ENCODE results near the gene AMOTL2.
A peak's percentile ranks its signal among the peaks of the same experiment; 100 is the strongest.

The AMOTL2 gene

GRCh38 chr3:134374105-134374790 is at the start of gene AMOTL2:
Gene AMOTL2 (minus strand): TSS chr3:134374447. CDS start chr3:134371433, 3,014 bp downstream.
- DNase-seq = peak; percentile 98

DNA sequence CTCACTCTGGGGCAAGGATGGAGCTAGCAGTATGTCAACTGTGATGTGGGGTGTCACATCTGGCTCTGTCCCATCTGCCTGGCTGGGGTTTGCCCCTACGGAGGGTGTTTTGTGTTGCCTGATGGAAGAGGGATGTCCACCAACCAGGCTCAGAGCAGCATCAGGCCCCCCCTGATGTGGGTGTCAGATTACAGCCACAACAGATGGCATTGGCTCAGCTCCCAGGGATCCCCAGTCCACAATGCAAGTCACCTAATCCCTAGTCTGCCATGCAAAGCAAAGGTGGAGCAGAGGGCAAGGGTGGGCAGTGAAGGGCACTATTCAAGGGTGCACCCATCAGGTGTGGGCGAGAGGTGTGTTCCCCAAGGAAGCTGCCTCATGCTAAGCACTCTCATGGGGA is 48.9 kb upstream of the AMOTL2 start:
- peak; percentile 58 for DNase-seq

- no peak for DNase-seq
Measured at GRCh38 chr3:134419960-134420321, 45.7 kb upstream of the AMOTL2 start.

GRCh38 chr3:134419214-134419959 is 45.1 kb upstream of the AMOTL2 start:
- DNase-seq = no peak

DNA sequence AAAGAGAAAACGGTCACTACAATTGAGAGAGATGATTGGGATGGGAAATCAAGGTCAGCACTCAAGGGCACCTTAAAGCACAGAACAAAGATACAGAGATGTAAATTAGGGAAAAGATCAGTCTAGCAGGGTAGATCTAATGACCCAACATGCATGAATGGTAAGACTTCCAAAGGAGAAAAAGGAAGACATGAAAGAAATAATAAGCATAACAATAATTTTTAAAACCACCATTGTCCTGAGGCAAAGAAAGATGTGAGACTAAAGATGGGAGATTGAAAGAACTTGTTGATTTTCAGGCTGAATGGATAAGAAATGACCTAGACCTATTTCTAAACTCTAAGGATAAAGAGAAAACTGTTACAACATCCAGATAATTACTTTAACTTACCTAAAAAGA is 34.8 kb upstream of the AMOTL2 start:
- no peak for DNase-seq

DNA sequence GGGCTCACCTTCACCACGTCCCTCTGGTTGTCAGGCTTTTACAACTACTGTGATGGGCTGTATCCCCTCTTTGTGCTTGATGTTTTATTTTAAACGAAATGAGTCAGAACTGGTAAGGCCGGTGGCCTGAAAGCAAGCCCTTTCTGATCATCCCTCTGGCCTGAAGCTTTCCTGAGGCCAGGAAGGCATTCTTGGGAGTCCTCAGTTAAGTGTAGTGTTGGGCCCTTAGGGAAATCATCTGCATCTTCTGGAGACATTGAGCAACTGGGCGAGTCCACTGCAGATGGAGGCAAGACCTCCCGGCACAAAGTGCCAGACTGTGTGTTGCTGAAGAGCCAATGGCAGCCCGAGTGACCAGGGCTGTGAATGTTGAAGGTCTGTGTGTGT is 33.0 kb upstream of the AMOTL2 start:
- DNase-seq = peak; percentile 32

GRCh38 chr3:134406331-134407238 is 32.3 kb upstream of the AMOTL2 start:
- DNase-seq = no peak

DNA sequence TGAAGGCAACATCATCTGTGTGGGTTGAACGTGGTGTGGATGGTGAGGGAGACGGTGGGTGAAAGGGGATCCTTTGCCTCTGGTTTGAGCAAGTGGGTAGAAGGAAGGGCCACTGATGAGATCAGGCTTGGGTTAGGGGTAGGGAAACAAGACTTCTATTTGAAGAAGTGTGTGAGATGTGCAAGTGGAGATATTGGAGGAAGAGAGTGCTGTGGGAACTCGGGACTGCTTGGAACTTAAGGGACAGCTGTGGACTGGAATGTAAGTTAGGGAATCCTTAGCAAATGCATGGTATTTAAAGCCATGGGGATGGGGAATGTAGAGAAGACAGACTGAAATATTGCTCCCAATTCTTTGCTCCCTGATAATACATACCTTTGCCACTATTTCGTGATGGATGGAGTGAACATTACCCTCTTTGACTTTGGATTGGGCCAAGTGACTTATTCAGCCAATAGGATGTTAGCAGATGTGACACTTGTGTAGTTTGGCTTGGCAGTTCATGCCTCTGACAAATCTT is 30.2 kb upstream of the AMOTL2 start:
- DNase-seq = no peak

GRCh38 chr3:134397755-134398154 is 23.5 kb upstream of the AMOTL2 start:
- DNase-seq = no peak

GRCh38 chr3:134395103-134395502 is 20.9 kb upstream of the AMOTL2 start:
- DNase-seq = no peak

DNA sequence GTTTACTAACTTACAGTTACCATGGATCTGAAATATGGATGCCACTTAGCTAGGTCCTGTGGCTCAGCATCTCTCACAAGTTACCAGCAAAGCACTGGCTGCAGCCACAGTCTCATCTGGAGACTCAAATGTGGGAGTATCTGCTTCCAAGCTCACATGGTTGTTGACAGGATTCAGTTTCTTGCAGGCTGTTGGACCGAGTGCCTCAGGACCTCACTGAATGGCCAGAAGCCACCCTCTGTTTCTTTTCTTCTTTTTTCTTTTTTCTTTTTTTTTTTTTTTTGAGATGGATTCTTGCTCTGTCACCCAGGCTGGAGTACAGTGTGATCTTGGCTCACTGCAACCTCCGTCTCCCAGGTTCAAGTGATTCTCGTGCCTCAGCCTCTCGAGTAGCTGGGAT is 20.1 kb upstream of the AMOTL2 start:
- DNase-seq = no peak

DNA sequence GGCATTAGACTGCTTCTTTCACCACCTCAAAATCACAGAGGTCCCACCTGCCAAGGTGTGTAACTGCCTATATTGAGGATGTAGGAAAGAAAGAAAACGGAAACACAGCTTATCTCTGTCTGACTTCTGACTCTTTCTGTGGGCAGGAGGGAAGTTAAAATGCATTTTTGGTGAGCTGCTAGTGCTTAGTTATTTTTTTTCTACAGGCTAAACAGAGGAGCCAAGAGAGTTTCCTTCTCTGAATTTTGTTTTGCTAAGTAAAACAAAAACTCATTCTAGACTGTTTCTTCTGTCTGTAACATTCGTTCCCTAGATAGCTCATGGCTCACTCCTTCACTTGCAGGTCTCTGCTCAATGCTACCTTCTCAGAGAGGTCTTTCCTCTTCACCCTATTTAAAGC is 18.8 kb upstream of the AMOTL2 start:
- DNase-seq = no peak

DNA sequence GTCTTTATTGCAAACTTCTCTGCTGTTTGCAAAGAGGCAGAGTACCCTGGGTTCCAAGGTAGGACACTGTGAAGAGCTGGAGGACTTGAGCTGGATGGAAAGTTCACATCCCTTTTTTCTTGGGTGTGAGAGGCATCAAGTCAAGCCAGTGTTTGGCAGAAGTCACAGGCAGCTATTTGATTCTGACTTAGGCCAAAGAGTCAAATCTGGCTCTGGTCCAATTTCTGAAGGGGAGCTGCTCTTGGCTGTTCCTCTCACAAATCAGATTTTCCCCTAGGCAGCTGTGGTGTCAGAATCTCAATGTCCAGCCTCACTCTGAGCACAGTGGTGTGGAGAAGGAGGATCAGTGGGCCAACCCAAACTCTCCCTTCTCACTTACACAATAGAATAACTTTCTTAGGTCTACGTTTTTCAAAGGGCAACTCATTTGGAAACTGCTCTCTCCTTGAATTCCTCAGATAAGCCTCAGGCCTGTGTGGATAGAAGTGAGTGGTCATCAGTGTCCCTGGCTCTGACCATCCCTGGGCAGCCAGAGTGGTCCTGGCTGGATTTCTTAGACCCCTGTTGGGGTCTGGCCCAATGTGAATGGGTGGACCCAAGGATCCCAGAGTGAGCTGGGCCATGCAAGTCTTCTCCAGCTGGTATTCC is 18.2 kb upstream of the AMOTL2 start:
- no peak for DNase-seq

- no peak for DNase-seq
Measured at GRCh38 chr3:134389865-134390264, 15.6 kb upstream of the AMOTL2 start.

GRCh38 chr3:134388788-134389485 is 14.7 kb upstream of the AMOTL2 start:
- no peak for DNase-seq

- no peak for DNase-seq
Measured at GRCh38 chr3:134388292-134388691, 14.0 kb upstream of the AMOTL2 start.

DNA sequence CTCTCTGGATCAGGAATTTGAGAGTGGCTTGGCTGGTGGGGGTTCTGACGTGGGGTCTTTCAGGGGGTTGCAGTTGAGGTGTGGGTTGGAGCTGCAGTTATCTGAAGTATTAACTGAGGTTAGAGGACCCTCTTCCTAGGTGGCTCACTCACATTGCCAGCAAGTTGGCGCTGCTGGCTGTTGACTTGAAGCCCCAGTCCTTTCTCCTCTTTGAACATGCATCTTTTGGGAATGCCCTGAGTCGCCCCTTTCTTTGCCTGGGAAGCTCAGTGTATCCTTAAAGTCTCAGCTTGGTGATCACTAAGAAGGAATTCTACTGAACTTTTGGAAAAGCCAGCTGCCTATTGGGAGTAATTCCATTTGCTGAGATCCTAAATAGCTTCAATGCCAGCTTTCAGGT is 13.0 kb upstream of the AMOTL2 start:
- DNase-seq = no peak

DNA sequence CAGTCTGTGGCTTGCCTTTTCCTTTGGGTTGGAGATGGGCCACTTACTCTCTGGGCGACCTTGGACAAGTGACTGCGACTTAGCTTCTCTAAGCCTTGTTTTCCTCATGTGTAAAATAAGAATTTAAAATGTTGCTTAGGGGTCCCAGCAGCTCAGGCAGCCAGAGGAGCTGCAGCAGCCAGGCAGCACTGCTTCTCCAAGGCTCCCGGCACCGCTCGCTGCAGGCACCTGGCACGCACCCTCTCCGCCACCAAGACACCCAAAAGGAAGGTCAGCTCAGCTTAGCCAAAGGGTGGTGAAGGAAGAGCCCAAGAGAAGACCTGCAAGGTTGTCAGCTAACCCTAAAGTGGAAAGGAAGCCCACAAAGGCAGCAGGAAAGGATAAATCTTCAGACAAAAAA is 10.7 kb upstream of the AMOTL2 start:
- no peak for DNase-seq

DNA sequence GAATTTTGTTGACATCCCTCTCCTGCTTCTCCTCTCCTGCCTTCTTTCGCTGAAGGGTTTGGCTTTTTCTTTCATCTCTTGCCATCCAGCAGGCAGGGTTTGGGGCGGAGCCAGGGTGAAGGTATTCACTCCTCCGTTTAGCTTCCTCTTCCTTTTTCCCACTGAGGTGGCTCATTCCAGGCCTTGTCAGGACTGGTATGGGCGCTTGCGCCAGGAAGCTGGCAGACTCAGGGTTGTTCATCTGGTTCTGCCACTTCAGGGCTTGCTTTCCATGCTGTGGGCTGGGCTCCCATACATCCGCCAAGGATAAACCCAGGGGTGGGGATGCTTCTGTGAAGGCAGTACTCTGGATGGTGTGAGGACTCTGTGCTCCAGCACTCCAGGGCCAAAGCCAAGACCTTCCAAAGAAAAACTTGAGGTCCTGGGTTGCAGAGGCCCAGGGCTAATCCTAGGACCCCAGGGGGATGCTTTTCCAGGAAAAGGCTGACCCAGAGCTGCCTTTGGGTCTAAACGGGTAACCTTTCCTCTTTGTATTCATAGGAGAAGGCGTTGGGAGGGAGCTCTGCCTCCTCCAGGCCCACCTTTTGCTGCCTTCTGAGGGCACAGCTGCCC is 7.7 kb upstream of the AMOTL2 start:
- no peak for DNase-seq

GRCh38 chr3:134381076-134381475 is 6.8 kb upstream of the AMOTL2 start:
- no peak for DNase-seq

- DNase-seq = no peak
Measured at GRCh38 chr3:134380249-134380648, 6.0 kb upstream of the AMOTL2 start.

DNA sequence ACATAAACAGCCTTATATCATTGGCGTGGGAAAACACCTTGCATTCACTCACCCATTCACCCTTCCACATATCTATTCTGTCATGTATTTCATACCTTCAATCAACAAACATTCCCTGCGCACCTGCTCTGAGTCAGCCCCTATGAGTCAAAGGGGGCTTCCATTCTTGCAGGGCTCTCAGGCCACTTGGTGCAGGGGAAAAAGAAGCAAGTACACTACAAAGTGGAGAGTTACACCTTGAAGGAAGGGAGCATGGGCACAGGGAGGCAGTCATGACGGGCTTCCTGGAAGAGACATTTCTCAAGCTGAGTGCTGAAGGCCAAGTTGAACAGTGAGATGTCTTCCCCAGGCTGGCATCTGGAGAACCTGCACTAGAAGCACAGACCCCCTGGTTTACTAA is 4.6 kb upstream of the AMOTL2 start:
- DNase-seq = no peak

All from EL (cell line).